ENCODE measurements around the gene KSR2. TPM values are rescaled to one million over a fixed set of nuclear protein-coding genes. Genes with fewer than 3 reads are reported as not detected.

The KSR2 gene
- total RNA-seq, 1 experiment from 2014 or later = 1.3 TPM

GRCh38 chr12:117606945-117607344 is 361.8 kb downstream of the KSR2 start:
- no peak overlapping the region for H3K4me3 Mint-ChIP-seq
- H3K9me3 ChIP-seq (ENCODE audit: control insufficient read depth, low read depth, low read length) = no peaks in the 10 kb centered on the region
- no peak overlapping the region for H3K4ac ChIP-seq (ENCODE audit: low read depth, low read length)
- no peak overlapping the region for H2BK5ac ChIP-seq (ENCODE audit: insufficient read length, low read length)
- no peaks in the 10 kb centered on the region for H3K79me2 ChIP-seq (ENCODE audit: insufficient read depth, low read length)
- H2BK12ac ChIP-seq (ENCODE audit: insufficient read length, low read depth, low read length) = no peak overlapping the region
- no peak overlapping the region for H4K8ac ChIP-seq (replicated peaks; ENCODE audit: insufficient read length, low read depth, low read length)
- H2BK15ac ChIP-seq (ENCODE audit: low read depth, low read length) = no peak overlapping the region
- no peak overlapping the region for H4K5ac ChIP-seq (ENCODE audit: insufficient read length, low read depth, low read length)
- H3K4me1 Mint-ChIP-seq = peaks cover 17 to 24% of the 10 kb centered on the region in 2 experiments
- no peak overlapping the region for H2BK120ac ChIP-seq (ENCODE audit: low read depth, low read length, poor library complexity, severe bottlenecking)
- H3K79me1 ChIP-seq (ENCODE audit: insufficient read depth, low read depth, low read length, poor library complexity, severe bottlenecking) = no peaks in the 10 kb centered on the region
- H3K27me3 Mint-ChIP-seq (ENCODE audit: low read depth) = peaks cover 1% of the 10 kb centered on the region
- H3K27me3 ChIP-seq (ENCODE audit: insufficient read depth, low read length) = no peaks in the 10 kb centered on the region
- H3K14ac ChIP-seq (ENCODE audit: insufficient read depth, low read length) = no peak overlapping the region
- no peak overlapping the region for H3K4me2 ChIP-seq (ENCODE audit: insufficient read depth, insufficient read length, low read length)
- WGBS (ENCODE audit: extremely low coverage, insufficient read length, low lambda C conversion rate) = no CpG with 5 or more reads among the region's 5 CpGs
- no peak overlapping the region for H3K9ac ChIP-seq (ENCODE audit: extremely low read depth, insufficient read length, low read length)
- H2BK20ac ChIP-seq (ENCODE audit: low read depth, low read length, poor library complexity, severe bottlenecking) = no peak overlapping the region
- no peak overlapping the region for H4K91ac ChIP-seq (ENCODE audit: insufficient read length, low read depth, low read length)
- H3K27ac ChIP-seq (ENCODE audit: insufficient read length, low read depth, low read length) = no peak overlapping the region
- H3K36me3 Mint-ChIP-seq (ENCODE audit: insufficient read depth in 1 of 3, low read depth in 3 of 3) = no peaks in the 10 kb centered on the region
- no peak overlapping the region for H3K18ac ChIP-seq (ENCODE audit: insufficient read length, low read depth, low read length)
- H2AK5ac ChIP-seq (ENCODE audit: insufficient read length, low read length) = no peak overlapping the region
- H3K23ac ChIP-seq (ENCODE audit: insufficient read length, low read depth, low read length) = no peak overlapping the region
- H3K9me3 Mint-ChIP-seq = no peaks in the 10 kb centered on the region
- 0 out of 7 replicates have a peak overlapping the region, but pooled peaks of 1 of the 3 experiments have one; percentile 44 for H3K27ac Mint-ChIP-seq
- TF ChIP-seq CTCF (conservative IDR thresholded peaks at IDR 0.05) = no peak
- H3K23me2 ChIP-seq (ENCODE audit: insufficient read length, low read depth, low read length, poor library complexity, severe bottlenecking) = no peaks in the 10 kb centered on the region
- H3K56ac ChIP-seq (ENCODE audit: insufficient read length, low read depth, low read length) = no peak overlapping the region
- no peak overlapping the region for H2AFZ ChIP-seq (ENCODE audit: low read length)
- H3T11ph ChIP-seq (ENCODE audit: low read length) = no peak overlapping the region
- H3K4me1 ChIP-seq (ENCODE audit: insufficient read depth, low read length) = no peaks in the 10 kb centered on the region
- DNase-seq = no peak
- no peaks in the 10 kb centered on the region for H4K20me1 ChIP-seq (ENCODE audit: control insufficient read depth, insufficient read depth, insufficient read length)

Data from H9 (cell line).